CD4-positive, alpha-beta T cell treated with Interleukin-1 beta for 1 hour (primary cell): ENCODE measurements around the gene NBPF9.
"Not testable (repeated sequence)": the region's sequence is repeated elsewhere in the genome, so short reads cannot be mapped to it uniquely, and the experiment has no call there.

Experiments
- DNase-seq, 2 donors: peaks; one replicate each; pipeline ENCODE4 v3.0.0-alpha.2; 2020 to 2022

The NBPF9 gene

DNA sequence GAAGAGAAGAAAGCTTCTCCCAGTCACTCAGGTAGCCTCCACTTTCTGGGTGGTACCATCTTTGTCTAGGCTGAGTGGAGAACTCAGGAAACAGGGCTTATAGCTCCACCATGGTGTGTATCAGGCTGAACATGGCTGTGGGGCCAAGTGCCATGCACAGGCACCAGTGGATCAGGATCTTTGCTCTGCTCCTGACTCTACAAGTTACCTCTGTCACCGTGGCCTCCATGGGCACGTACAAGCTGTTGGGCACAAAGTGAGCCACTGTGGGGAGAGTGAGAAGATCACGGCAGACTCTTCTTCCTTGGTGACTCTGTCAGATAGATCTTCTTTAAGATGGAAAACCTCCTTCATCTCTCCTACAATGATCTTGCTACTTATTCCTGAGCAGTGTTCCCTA lies 93.6 kb downstream of the NBPF9 start:
- DNase-seq, result not testable (repeated sequence)

DNA sequence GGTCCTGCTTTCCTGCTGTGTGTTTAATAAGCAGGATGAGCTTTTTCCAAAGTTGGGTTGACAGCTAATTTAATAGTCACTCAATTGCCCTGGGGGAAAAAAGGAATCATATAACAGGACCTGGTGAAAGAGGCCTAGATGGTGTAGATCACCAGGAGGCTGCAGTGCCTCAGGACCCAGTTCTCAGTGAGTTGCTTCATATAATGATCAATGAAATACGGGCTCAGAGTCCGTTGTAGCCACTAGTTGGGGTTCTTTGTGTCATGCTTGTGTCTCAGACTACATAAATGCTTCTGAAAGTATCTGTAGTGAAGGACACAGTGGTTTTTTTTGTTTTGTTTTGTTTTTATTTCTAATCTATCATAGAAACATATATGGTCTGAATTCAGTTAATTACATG lies 94.6 kb downstream of the NBPF9 start:
- DNase-seq, result not testable (repeated sequence)

DNA sequence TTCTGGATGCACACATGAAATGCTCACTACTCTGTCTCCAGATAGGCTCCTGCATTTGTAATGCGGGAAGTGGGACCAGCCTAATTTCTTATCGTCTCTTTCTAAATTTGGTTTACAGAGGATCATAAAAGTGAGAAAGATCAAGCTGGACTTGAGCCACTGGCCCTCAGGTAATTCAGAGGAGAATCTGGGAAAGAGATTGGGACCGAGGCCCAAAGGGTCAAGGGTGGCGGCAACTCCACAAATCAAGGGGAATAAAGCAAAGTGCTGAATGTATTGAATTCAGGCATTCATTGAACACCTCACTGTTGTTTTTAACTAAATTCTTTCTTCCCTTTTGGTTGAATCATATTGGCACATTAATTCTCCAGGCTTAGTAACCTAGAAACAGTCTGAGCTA lies 95.0 kb downstream of the NBPF9 start:
- not testable (repeated sequence) for DNase-seq
